GM19193 (cell line): ENCODE measurements around the gene RASSF8.

ENCODE experiments used
- POLR2A ChIP-seq: IDR thresholded peaks from 4 replicates; pipeline ENCODE4 v1.6.1; 2011; ENCODE audit not compliant: insufficient read depth, insufficient read length; ENCODE audit errors: extremely low read depth

Gene RASSF8

GRCh38 chr12:26124446-26125399 is 166.2 kb downstream of the RASSF8 start, which contains the start of gene BHLHE41:
Gene BHLHE41 (minus strand): TSS chr12:26125037. CDS start chr12:26124779, 258 bp downstream.
- TF ChIP-seq POLR2A, result no peak

DNA sequence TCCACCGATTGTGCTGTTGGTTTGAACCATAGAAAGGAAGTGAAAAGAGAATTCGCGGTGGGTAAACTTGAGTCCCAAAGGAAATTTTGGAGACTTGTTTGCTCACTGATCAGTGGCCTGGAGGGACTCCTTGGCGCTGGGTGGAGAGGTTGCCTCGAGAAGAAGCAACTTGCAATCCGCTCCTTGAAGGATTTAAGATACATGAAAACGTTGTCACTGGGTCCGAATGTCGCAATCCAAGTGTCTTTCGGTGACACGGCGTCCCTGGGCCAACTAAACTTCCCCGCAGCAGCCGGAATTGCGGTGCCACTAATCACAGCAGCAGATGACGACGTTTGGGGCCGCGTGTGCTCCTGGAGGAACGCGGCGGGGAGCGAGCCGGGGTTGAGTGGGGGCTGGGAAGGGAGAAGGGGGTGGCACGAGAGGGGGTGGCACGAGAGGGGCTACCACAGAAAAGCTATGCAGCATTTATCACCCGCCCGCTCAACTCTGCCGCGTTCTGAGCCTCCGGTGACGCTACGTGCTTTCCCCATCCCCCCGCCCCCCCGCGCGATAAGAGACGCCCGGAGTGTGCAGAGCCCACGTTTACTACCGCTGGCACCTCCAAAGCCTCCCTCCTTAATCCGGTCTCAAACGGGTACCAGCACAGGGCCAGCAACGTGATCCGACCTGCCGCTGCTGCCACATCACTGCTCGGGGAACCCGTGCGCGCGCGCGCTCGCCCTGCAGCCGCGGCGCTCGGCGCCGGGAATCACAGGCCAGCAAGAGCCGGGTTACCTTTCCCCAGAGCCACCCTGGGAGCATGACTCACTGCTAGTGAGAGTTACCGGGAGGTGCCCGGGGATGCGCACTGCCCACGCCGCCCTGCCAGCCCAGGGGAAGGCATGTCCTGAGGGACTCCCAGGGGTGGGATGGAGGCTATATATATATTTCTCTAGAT is 167.2 kb downstream of the RASSF8 start:
- TF ChIP-seq POLR2A, result no peak

- no peak for TF ChIP-seq POLR2A
Measured at GRCh38 chr12:26126340-26127284, 168.1 kb downstream of the RASSF8 start.

DNA sequence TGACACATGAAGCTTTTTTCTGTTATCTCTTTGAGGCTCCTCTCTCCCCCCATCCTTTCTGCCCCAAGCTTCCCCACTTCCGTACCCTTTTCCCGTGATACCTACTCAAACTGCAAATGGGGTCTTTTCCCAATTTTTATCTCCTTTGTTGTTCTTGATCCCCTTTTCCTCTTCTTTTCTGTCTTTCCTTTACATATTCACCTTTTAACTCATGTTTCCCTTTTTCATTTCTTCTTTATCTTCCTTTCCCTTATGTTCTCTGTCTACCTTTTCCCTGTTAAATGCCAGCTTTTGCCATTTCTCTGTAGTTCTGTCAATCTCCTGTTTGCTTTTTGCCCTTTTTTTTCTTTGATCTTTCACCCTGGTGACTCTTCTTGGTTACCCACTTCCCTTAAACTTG is 168.9 kb downstream of the RASSF8 start:
- no peak for TF ChIP-seq POLR2A

DNA sequence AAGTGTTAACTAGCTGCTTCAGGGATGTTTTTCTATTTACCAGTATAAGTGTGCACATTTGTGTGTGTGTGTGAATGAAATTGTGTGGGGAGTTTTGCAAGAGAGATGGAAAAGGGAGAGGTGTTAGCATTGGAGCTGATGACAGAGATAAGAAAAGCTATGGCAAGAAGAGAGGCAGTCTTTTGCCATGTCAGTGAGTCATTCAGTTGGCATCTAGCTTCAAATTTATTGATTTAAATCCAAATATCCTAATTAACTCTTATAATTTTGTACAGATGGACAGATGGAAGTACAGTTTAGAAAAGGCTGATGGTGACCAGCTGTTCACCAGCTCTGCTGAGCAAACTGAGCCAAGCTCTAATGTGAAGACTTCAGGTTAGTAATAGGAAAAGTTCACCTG is 169.7 kb downstream of the RASSF8 start:
- TF ChIP-seq POLR2A, result no peak
